Stimulated activated CD4-positive, alpha-beta T cell treated with anti-CD3 and anti-CD28 coated beads, Interleukin-1b, Interleukin-23, amount 100 ng/mL, for 48 hours (primary cell): Measurements from ENCODE around the gene USP48.
A peak's percentile ranks its signal among the peaks of the same experiment; 100 is the strongest.
"Not testable (repeated sequence)": the region's sequence is repeated elsewhere in the genome, so short reads cannot be mapped to it uniquely, and the experiment has no call there.

Experiments
- DNase-seq: peaks from one replicate; pipeline ENCODE4 v3.0.0-alpha.2; 2020

USP48 gene, protein sequence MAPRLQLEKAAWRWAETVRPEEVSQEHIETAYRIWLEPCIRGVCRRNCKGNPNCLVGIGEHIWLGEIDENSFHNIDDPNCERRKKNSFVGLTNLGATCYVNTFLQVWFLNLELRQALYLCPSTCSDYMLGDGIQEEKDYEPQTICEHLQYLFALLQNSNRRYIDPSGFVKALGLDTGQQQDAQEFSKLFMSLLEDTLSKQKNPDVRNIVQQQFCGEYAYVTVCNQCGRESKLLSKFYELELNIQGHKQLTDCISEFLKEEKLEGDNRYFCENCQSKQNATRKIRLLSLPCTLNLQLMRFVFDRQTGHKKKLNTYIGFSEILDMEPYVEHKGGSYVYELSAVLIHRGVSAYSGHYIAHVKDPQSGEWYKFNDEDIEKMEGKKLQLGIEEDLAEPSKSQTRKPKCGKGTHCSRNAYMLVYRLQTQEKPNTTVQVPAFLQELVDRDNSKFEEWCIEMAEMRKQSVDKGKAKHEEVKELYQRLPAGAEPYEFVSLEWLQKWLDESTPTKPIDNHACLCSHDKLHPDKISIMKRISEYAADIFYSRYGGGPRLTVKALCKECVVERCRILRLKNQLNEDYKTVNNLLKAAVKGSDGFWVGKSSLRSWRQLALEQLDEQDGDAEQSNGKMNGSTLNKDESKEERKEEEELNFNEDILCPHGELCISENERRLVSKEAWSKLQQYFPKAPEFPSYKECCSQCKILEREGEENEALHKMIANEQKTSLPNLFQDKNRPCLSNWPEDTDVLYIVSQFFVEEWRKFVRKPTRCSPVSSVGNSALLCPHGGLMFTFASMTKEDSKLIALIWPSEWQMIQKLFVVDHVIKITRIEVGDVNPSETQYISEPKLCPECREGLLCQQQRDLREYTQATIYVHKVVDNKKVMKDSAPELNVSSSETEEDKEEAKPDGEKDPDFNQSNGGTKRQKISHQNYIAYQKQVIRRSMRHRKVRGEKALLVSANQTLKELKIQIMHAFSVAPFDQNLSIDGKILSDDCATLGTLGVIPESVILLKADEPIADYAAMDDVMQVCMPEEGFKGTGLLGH

DNA sequence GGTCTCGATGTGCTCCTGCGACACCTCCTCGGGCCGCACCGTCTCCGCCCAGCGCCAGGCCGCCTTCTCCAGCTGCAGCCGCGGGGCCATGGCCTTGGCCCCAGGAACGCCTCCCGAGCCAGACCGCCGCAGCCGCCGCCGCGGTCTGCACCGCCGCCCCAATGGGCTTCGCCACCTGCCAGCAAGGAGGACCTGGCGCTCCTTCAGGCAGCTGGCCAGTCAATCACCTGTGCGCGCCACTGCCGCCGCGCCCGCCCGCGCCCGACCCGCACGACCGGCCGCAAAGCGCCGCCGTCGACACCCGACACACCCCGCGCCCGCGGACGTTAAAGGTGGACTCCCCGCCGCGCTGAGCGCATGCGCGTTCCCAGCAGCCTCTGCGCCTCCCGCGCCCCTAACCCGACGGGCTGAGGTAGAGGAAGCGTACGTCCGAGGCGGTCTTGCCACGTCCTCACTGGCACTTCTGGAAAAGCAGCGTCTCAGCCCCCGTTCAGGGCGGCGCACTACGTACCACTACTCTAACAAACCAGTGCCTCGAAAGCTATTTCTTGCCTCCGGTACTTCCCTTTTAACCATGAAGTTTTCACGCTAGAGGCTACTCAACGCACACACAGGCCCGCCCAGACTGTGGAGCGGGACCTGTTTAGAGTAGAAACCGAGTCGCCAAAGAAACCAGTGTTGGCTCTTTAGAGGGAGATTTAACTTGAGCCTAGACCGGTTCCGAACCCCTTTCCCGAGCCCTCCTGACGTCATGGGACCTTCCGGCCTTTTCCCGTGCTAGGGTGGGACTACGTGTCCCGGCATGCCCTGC lies at the start of gene USP48:
Gene USP48, minus strand, starts transcription at position 282 of the 811 bp plus-strand sequence. Its CDS starts 192 bp downstream, at position 90.
- peak; percentile 98 for DNase-seq

DNA sequence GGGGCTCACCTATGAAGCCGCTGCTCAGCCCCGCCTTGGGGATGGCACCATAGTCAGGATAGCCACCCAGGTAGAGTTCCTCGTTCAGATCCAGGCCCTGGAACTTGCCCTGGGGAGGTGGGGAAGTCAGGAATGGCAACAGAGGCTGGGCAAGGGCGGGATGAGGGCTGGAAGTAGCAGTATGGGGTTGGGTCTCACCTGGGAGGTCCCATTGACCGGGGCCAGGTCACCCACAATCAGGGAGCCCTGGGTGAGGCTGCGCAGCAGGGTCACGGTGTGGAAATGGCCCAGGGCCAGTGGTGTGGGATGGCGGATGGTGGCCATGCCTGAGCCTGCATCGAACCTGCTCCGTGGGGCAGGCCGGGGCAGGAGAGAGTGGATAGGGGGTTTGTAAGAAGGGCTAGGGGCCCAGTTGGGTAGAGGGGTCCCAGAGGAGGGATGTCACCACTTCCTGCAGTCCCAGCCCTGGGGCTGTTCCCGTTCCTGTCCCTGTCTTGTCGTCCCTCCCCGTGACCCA lies 48.6 kb upstream of the USP48 start:
- no peak for DNase-seq

DNA sequence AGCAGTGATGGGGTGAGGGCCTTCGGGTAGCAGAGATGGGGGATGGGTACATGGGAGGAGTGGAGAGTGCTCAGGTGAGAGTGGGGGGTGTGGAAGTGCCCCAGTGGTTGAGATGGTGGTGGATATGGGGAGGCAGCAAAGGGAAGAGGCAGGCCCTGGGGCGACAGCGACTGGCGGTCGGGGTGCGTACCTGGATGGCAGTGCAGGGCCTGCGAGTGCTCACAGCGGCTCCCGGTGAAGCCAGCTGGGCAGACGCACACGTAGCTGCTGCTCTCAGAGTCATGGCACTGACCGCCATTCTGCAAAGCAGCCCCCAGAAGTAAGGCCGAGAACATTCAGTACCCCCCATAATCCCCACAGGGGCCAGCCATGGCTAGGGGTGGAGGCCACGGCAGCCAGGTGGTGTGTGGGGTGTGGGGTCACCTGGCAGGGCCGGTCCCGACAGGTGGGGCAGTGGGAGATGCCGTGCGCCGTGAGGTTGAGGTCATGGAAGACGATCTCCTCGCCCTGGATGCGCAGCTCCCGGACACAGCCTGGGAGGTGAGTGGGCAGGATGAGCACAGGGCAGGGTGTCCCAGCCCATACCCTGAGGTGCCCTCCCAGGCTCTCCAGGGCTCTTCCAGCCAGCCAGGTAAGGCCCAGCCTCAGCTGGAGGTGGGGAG lies 48.0 kb upstream of the USP48 start:
- no peak for DNase-seq

DNA sequence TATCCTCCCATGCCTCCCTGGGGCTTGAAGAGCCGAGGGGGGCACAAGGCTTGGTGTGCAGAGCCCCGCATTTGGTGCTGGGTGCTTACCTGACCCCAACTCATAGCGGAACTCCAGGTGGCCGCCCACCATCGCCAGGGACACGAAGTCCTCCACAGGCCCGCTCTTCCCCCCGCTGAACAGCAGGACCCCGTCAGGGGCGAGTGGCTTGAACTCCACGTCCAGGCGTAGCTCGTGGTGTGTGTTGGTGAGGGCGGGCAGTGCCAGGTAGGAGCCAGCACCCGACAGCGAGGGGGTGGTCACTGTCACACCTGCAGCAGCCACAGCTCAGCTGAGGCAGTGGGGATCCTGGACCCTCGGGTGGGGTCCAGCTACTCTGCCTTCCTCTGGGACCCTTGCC lies 46.3 kb upstream of the USP48 start:
- DNase-seq, result no peak

DNA sequence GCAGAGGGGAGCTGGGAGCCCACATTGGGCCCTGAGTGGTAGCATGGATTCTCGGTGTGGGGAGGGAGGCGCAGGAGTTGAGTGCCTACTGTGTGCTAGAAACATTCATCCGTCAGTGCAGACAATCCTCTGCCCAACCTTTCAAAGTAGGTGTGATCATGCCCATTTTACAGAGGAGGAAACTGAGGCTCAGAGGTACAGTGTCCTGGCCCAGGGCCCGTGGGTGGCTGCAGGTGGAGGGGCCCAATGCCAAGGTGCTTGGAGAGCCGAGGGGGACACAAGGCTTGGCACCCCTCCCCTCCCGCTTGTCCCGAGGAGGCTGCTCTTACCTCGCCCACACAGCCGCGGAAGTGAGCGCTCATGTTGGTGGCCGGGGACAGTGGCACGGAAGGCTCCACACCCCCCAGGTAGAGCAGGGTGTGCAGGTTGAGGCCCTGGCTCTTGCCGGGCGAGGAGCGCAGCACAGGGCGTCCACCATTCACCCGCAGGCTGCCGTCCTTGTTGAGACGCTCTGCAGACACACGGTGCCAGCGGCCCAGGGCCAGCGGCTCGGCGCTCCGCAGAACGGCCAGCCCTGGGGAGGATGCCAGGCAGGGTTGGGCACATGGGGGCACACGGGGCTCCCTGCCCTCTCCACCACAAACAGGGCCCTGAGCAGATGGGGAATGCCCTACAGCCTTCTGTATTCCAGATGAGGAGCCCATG lies 45.7 kb upstream of the USP48 start:
- DNase-seq, result no peak

DNA sequence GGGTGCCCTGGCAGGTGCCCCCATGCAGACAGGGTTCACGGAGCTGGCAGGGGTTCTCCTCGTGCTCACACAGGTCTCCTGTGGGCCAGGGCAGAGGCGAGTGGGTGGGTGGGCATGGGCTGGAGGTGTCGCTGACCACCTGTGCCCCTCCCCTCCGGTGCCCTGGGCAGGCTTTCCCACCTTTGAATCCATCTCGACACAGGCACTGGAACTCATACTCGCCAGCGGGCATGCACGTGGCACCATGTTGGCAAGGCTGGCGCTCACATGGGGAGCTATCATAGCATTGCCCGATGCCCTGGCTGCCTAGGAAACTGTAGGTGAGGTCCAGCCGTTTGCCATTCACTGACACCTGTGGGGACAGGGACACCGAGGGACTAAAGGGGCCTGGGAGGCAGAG lies 45.1 kb upstream of the USP48 start:
- DNase-seq, result no peak

DNA sequence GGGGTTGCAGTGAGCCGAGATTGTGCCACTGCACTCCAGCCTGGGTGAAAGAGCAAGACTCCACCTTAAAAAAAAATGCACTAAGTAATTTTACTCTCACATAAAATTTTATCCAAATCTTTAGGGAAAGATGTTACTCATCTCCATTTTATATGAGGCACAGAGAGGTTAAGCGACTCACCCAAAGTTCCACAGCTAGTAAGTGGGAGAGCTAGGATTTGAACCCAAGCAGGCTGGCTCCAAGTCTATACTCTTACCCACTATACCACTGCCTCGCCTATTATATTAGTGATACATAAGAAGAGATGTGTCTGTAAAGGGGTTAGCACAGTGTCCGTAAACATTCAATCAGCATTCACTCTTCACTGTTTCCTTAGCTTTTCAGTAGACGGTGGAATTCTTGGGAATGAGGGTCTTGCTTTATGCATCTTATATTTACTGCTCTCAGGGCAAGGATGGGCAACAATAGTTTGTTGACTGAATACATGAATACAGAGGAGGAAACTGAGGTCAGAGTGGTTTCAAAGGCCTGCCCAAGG lies 44.3 kb upstream of the USP48 start:
- DNase-seq, result no peak

DNA sequence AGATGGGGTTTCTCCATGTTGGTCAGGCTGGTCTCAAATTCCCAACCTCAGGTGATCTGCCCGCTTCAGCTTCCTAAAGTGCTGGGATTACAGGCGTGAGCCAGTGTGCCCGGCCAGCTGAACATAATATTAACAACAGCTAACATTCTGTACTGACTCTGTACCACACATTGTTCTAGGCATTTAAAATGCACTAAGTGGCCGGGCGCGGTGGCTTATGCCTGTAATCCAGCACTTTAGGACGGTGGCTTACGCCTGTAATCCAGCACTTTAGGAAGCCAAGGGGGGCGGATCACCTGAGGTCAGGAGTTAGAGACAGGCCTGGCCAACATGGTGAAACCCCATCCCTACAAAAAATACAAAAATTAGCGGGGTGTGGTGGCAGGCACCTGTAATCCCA lies 43.7 kb upstream of the USP48 start:
- not testable (repeated sequence) for DNase-seq

DNA sequence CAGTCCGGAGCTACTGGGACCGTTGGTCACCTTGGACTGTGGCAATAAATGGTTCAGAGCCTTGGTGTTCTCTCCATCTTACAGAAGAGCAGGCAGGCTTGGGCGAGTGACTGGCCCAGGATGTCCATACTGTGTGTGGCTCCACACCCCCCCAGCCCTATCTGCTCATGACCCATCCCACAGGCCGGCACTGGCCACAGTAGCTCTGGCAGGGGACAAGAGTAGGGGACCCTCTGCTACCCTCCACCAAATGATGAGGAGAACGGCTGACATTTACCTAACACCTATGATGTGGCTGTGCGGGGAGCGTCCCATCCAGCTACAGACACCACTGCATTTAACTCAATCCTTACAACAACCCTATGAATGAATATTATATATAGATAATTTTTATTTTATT lies 42.4 kb upstream of the USP48 start:
- no peak for DNase-seq

DNA sequence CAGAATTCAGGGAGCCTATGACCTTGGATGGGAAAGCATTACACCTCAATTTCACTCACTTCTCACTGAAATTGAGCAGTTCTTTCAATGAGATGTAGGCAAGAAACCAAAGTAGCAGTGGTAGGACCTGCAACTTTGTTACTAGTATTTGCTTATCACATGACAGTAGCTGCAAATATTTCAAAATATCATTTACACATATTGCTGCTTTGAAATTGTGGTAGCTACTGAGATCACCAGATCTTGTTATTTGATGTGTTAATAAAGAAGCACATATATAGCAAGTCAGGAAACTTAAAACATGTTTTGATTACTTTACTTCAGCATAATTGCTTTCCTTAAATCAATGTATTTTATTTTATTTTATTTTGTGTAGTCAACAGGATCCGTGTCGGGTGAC lies 42.0 kb upstream of the USP48 start:
- no peak for DNase-seq

DNA sequence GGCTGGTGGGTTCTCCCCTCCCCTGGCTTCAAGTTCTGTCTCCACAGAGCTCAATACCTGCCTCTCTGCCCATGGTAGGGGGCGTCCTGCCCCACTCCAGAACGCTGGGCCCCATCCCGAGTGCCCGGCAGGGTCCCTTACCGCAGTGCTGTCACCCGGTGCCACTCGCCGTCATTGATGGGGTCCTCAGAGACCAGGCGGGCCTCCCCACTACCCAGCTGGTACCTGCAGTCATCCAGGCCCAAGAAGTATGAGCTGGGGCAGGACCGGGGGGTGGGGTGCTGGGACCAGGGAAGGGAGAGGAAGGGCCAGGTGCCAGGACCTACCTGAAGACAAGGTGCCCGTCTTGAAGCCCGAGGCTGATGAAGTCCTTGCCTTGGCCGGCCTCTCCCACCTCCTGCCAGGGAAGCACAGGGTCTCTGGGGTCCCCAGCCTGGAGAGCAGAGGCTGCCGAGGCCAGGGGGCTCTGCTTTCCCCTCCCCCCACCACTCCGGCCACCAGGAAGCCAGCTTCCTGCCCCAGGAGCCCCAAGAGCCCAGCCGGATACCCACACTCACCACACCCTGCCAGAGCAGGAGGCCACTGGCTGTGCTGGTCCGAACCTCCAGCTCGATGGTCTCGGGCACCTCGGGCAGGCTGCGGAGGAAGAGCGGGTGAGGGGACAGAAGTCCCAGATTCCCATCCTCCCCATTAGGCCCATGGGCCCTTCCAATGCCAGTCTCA lies 41.2 kb upstream of the USP48 start:
- DNase-seq, result no peak

DNA sequence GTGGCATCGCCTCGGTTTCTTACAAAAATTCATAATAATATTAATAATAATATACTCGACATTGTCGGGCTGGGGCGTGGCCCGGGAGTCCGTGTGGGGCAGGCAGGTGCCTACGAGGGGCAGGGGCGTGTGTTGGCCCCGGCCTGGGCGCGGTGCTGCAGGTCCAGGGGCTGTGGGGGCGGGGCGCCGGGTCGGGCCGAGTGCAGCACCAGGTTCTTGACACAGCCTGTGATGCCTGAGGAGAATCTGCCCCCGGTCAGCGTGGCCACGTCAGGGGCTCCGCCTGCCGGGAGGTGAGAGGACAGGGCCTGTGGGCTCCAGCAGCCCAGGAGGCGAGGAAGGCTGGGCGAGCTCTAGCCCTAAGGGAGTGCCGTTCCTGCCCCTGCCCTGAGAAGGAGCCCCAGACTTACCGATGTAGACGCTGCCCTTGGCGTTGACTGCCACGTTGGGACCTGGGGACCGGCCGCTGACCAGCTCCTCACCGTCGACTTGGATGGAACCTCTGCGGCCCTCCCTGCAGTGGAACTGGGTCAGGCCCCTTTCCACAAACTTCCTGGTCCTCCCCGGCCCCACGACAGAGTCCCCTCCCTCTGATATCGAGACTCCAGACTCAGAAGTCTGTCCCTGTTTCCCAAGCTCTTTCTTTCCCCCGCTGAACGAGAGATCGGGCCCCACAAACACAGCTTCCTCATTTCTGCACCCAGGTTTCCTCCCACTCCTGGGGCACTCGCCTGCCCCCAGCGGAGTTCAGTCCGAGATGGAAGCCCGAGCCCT lies 40.4 kb upstream of the USP48 start:
- no peak for DNase-seq

DNA sequence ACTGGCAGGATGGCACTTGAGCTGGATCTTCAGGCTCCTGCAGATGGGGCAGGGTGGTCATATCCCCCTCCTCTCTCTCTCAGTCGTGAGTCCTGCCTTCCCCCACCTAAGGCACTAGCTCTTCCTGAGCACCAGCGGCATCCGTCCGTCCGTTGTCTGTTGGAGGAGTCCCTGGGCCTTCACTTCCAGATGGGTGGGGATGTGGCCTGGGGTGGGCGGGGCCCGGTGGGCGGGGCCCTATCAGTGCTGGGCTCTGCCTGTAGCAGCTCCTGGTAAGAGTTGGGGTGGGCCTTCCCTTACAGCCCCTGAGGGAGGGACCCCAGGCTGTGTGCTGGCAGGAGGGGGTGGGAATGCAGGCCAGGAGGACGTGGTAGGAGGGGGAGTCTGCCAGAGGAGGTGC lies 39.4 kb upstream of the USP48 start:
- DNase-seq, result no peak

DNA sequence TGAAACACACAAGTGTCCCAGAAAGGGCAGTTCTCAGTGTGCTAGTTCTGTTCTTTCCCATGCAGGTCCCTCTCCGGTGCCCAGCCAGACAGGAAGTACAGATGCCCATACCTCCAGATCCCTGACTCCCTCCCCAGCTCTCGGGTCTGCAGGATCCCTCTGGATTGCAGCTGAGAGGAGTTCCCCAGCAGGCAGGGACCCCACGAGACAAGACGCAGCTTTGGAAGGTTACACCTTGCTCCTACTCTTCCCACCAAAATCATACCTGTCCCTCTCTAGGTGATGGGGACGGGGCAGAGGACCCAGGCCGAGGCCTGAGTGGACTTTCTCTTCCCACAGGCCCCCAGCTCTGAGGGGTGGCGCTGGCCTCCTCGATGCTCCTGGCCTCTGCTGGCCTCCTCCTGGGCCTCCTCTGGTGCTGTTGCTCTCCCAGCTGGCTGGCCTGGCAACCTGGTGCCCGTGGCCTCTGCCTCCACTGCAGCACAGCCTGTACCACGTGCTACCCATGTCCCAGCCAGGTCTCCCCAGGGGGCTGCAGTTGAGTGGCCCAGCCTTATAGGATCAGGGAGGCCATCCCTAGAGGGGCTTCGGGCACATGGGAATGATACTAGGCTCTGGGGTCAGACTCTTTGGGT lies 38.6 kb upstream of the USP48 start:
- DNase-seq, result no peak

DNA sequence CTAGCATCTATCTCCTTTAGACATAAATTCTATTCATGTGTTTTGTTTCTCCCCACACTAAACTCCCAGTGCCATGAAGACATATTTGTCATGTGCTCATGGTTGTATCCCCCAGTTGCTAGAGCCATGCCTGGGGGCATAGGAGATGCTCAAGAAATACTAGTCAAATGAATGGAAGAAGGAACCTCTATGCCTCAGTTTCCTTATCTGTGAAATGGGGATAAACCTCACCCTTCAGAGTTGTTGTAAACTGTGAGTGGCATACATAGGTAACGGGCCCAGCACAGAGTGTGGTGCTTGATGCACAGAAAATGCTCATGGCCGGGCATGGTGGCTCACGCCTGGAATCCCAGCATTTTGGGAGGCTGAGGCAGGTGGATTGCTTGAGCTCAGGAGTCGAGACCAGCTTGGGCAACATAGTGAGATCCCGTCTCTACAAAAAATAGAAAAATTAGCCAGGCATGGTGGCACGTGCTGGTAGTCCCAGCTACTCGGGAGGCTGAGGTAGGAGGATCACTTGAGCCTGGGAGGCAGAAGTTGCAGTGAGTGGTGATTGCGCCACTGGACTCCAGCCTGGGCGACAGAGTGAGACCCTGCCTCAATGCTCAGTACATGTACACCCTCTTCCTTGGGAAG lies 37.8 kb upstream of the USP48 start:
- DNase-seq, result no peak

DNA sequence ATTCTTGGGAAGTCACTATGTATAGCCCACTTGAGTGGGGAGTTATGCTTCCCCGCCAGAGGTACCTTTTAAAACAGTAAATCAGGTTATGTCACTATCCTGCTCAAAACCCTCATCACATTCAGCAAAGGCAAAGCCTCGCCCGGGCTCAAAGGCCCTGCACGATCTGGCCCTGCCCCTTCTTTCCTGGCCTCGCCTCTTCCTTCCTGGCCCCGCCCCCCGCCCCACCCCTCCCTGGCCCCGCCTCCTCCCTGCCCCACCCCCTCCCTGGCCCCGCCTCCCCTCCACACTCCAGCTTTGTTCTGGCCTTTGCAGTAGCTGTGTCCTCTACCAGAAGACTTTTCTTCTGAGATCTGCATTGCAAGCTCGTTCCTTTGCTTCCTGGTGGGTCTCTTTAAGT lies 35.7 kb upstream of the USP48 start:
- peak; percentile 40 for DNase-seq

DNA sequence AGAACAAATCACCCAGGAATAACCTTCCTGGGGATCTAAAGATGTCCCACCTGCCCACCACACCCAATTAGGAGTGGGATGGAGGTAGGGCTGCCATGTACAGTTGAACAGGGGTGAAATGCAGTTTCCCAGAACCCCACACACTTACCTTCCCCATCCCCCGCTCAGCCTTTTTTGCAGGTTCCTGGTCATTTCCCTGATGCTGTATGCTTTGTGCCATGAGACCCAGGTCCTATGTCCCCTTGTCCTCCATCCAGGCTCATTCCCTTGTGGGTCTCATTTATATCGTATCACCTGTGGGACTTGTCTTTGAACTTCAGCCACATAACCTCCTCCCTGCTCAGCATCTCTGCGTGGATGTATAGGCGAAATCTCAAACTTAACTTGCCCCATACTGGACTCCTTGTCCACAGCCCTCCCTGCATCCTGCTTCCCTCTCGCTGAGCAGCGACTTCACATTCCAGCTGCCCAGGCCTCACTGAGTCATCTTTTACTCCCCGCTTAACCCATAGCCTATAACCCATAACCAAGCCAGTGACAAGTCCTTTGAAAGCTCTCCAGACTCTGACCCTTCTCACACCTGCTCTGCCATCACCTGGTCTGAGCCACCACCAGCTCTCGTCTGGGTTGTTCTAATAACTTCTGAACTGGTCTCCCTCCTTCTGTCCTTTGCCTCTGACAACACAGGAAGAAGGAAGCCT lies 33.8 kb upstream of the USP48 start:
- DNase-seq, result no peak
